ENCODE results near the gene RAMP1. TPM values are rescaled to one million over a fixed set of nuclear protein-coding genes. Genes with fewer than 3 reads are reported as not detected.

Gene RAMP1
- polyA plus RNA-seq, 4 donors = 61.6 to 155 (median 88.0) TPM

- Histone ChIP-seq H3K36me3 (ENCODE audit: control insufficient read depth in 3 of 3, insufficient read depth in 2 of 3, low read depth in 1 of 3, low read length in 3 of 3) (peaks cover 0 to 48% (median 0%) of the 10 kb centered on the region in 3 donors), H3K4me1 (ENCODE audit: control insufficient read depth in 3 of 3, insufficient read depth in 2 of 3, low read depth in 1 of 3, low read length in 2 of 3) (no peaks in the 10 kb centered on the region), H3K27ac (ENCODE audit: low read depth in 1 of 3, low read length in 2 of 3) (no peak overlapping the region), H3K9me3 (ENCODE audit: control insufficient read depth in 2 of 2, insufficient read depth in 1 of 2, low read depth in 1 of 2, low read length in 1 of 2) (peaks cover 0 to 18% of the 10 kb centered on the region in 2 donors), H3K27me3 (ENCODE audit: control insufficient read depth in 3 of 3, insufficient read depth in 3 of 3, low read length in 3 of 3) (no peaks in the 10 kb centered on the region), H3K4me3 (ENCODE audit: low read depth in 1 of 3, low read length in 3 of 3) (no peak overlapping the region)
- 69 to 81% (median 71%) methylated on average over 13 to 14 of the region's 14 CpGs for WGBS, 3 donors
- FAIRE-seq = no peak
- no peak for DNase-seq
Observed at GRCh38 chr2:237909801-237910475, 50.5 kb downstream of the RAMP1 start.

GRCh38 chr2:237910576-237911362, 51.3 kb downstream of the RAMP1 start:
- Histone ChIP-seq H3K4me1 (ENCODE audit: control insufficient read depth in 3 of 3, insufficient read depth in 2 of 3, low read depth in 1 of 3, low read length in 2 of 3) (no peaks in the 10 kb centered on the region), H3K27ac (ENCODE audit: low read depth in 1 of 3, low read length in 2 of 3) (no peak overlapping the region), H3K27me3 (ENCODE audit: control insufficient read depth in 3 of 3, insufficient read depth in 3 of 3, low read length in 3 of 3) (no peaks in the 10 kb centered on the region), H3K36me3 (ENCODE audit: control insufficient read depth in 3 of 3, insufficient read depth in 2 of 3, low read depth in 1 of 3, low read length in 3 of 3) (peaks cover 0 to 45% (median 0%) of the 10 kb centered on the region in 3 donors), H3K9me3 (ENCODE audit: control insufficient read depth in 2 of 2, insufficient read depth in 1 of 2, low read depth in 1 of 2, low read length in 1 of 2) (peaks cover 0 to 18% of the 10 kb centered on the region in 2 donors), H3K4me3 (ENCODE audit: low read depth in 1 of 3, low read length in 3 of 3) (no peak overlapping the region)
- FAIRE-seq (no peak), DNase-seq (no peak)
- 94 to 97% (median 95%) methylated on average over 12 of the region's 12 CpGs for WGBS, 3 donors

DNA sequence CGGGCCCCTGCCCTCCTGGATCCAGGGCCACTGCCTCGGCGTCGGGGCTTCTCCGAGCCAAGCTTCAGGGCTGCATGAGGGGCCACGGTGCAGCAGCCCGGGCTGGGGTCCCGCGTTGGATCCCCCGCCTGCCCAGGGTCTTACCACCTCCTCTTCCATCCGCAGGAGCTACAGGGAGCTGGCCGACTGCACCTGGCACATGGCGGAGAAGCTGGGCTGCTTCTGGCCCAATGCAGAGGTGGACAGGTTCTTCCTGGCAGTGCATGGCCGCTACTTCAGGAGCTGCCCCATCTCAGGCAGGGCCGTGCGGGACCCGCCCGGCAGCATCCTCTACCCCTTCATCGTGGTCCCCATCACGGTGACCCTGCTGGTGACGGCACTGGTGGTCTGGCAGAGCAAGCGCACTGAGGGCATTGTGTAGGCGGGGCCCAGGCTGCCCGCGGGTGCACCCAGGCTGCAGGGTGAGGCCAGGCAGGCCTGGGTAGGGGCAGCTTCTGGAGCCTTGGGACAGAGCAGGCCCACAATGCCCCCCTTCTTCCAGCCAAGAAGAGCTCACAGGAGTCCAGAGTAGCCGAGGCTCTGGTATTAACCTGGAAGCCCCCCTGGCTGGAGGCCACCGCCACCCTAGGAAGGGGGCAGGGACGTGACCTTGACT, 52.1 kb downstream of the RAMP1 start:
- Histone ChIP-seq H3K4me1 (ENCODE audit: control insufficient read depth in 3 of 3, insufficient read depth in 2 of 3, low read depth in 1 of 3, low read length in 2 of 3) (no peaks in the 10 kb centered on the region), H3K36me3 (ENCODE audit: control insufficient read depth in 3 of 3, insufficient read depth in 2 of 3, low read depth in 1 of 3, low read length in 3 of 3) (peaks cover 0 to 40% (median 0%) of the 10 kb centered on the region in 3 donors), H3K27me3 (ENCODE audit: control insufficient read depth in 3 of 3, insufficient read depth in 3 of 3, low read length in 3 of 3) (no peaks in the 10 kb centered on the region), H3K4me3 (ENCODE audit: low read depth in 1 of 3, low read length in 3 of 3) (no peak overlapping the region), H3K9me3 (ENCODE audit: control insufficient read depth in 2 of 2, insufficient read depth in 1 of 2, low read depth in 1 of 2, low read length in 1 of 2) (peaks cover 0 to 13% of the 10 kb centered on the region in 2 donors), H3K27ac (ENCODE audit: low read depth in 1 of 3, low read length in 2 of 3) (no peak overlapping the region)
- no peak for DNase-seq
- 85 to 93% (median 93%) methylated on average over 20 to 28 of the region's 28 CpGs for WGBS, 3 donors
- FAIRE-seq = no peak

GRCh38 chr2:237912271-237913192, 53.1 kb downstream of the RAMP1 start:
- Histone ChIP-seq H3K27me3 (ENCODE audit: control insufficient read depth in 3 of 3, insufficient read depth in 3 of 3, low read length in 3 of 3) (no peaks in the 10 kb centered on the region), H3K4me1 (ENCODE audit: control insufficient read depth in 3 of 3, insufficient read depth in 2 of 3, low read depth in 1 of 3, low read length in 2 of 3) (no peaks in the 10 kb centered on the region), H3K9me3 (ENCODE audit: control insufficient read depth in 2 of 2, insufficient read depth in 1 of 2, low read depth in 1 of 2, low read length in 1 of 2) (peaks cover 0 to 6% of the 10 kb centered on the region in 2 donors), H3K4me3 (ENCODE audit: low read depth in 1 of 3, low read length in 3 of 3) (no peak overlapping the region), H3K36me3 (ENCODE audit: control insufficient read depth in 3 of 3, insufficient read depth in 2 of 3, low read depth in 1 of 3, low read length in 3 of 3) (peaks cover 0 to 40% (median 0%) of the 10 kb centered on the region in 3 donors), H3K27ac (ENCODE audit: low read depth in 1 of 3, low read length in 2 of 3) (no peak overlapping the region)
- DNase-seq (no peak), FAIRE-seq (no peak)
- WGBS, 3 donors = 82 to 89% (median 89%) methylated on average over 25 to 28 of the region's 28 CpGs

DNA sequence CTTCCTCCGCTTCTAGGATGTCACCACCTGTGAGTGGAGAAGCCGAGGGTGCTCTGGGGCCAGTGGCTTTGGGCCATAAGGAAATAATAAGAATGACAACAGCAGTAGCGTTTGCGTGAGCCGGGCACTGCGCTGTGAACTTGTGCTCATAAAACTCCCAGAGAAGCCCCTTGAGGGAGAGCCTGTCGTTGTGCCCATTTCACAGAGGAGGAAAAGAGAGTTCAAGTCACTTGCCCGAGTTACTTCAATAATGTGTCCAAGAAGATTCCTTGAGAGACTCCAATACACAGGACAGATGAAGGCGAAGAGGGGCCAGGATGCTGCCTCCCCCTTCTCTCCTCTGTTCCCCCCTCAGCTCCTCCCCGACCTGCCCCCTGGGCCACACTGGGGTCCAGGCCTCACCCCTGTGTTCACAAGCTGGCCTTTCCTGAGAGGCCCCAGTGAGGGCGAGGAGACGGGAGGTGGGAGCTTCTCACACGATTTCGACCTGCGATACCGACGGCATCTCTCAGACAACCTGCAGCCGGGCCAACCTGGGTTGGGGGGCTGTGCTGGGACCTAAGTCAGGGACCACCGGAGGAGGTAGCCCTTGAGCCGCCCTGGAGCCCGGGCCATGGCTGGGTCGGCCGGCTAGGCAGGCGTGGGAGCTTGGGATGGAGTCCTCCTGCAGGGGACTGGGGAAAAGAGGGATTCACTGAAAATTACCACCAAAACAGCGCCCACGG, 53.9 kb downstream of the RAMP1 start:
- 88 to 91% (median 90%) methylated on average over 26 of the region's 26 CpGs for WGBS, 3 donors
- DNase-seq (no peak), FAIRE-seq (no peak)
- H3K4me1 ChIP-seq (ENCODE audit: control insufficient read depth in 3 of 3, insufficient read depth in 2 of 3, low read depth in 1 of 3, low read length in 2 of 3) = no peaks in the 10 kb centered on the region
- H3K9me3 ChIP-seq (ENCODE audit: control insufficient read depth in 2 of 2, insufficient read depth in 1 of 2, low read depth in 1 of 2, low read length in 1 of 2) = peaks cover 0 to 3% of the 10 kb centered on the region in 2 donors
- H3K27me3 ChIP-seq (ENCODE audit: control insufficient read depth in 3 of 3, insufficient read depth in 3 of 3, low read length in 3 of 3) = no peaks in the 10 kb centered on the region
- peaks cover 0 to 36% (median 0%) of the 10 kb centered on the region in 3 donors for H3K36me3 ChIP-seq (ENCODE audit: control insufficient read depth in 3 of 3, insufficient read depth in 2 of 3, low read depth in 1 of 3, low read length in 3 of 3)
- no peak overlapping the region for H3K27ac ChIP-seq (ENCODE audit: low read depth in 1 of 3, low read length in 2 of 3)
- no peak overlapping the region for H3K4me3 ChIP-seq (ENCODE audit: low read depth in 1 of 3, low read length in 3 of 3)

- Histone ChIP-seq H3K27ac (ENCODE audit: low read depth in 1 of 3, low read length in 2 of 3) (no peak overlapping the region), H3K27me3 (ENCODE audit: control insufficient read depth in 3 of 3, insufficient read depth in 3 of 3, low read length in 3 of 3) (no peaks in the 10 kb centered on the region), H3K36me3 (ENCODE audit: control insufficient read depth in 3 of 3, insufficient read depth in 2 of 3, low read depth in 1 of 3, low read length in 3 of 3) (peaks cover 0 to 22% (median 0%) of the 10 kb centered on the region in 3 donors), H3K4me3 (ENCODE audit: low read depth in 1 of 3, low read length in 3 of 3) (no peak overlapping the region), H3K4me1 (ENCODE audit: control insufficient read depth in 3 of 3, insufficient read depth in 2 of 3, low read depth in 1 of 3, low read length in 2 of 3) (no peaks in the 10 kb centered on the region), H3K9me3 (ENCODE audit: control insufficient read depth in 2 of 2, insufficient read depth in 1 of 2, low read depth in 1 of 2, low read length in 1 of 2) (no peaks in the 10 kb centered on the region)
- FAIRE-seq = no peak
- 74 to 79% (median 75%) methylated on average over 10 of the region's 10 CpGs for WGBS, 3 donors
- no peak for DNase-seq
Observed at GRCh38 chr2:237915576-237915975, 56.2 kb downstream of the RAMP1 start.

GRCh38 chr2:237916296-237916695, 56.9 kb downstream of the RAMP1 start:
- peaks cover 0 to 18% (median 0%) of the 10 kb centered on the region in 3 donors for H3K36me3 ChIP-seq (ENCODE audit: control insufficient read depth in 3 of 3, insufficient read depth in 2 of 3, low read depth in 1 of 3, low read length in 3 of 3)
- H3K4me1 ChIP-seq (ENCODE audit: control insufficient read depth in 3 of 3, insufficient read depth in 2 of 3, low read depth in 1 of 3, low read length in 2 of 3) = no peaks in the 10 kb centered on the region
- H3K9me3 ChIP-seq (ENCODE audit: control insufficient read depth in 2 of 2, insufficient read depth in 1 of 2, low read depth in 1 of 2, low read length in 1 of 2) = no peaks in the 10 kb centered on the region
- DNase-seq (no peak), FAIRE-seq (no peak)
- 93 to 95% (median 95%) methylated on average over 13 of the region's 13 CpGs for WGBS, 3 donors
- no peak overlapping the region for H3K27ac ChIP-seq (ENCODE audit: low read depth in 1 of 3, low read length in 2 of 3)
- no peaks in the 10 kb centered on the region for H3K27me3 ChIP-seq (ENCODE audit: control insufficient read depth in 3 of 3, insufficient read depth in 3 of 3, low read length in 3 of 3)
- H3K4me3 ChIP-seq (ENCODE audit: low read depth in 1 of 3, low read length in 3 of 3) = no peak overlapping the region

Measured in small intestine (tissue), 7 donors.